Activated gamma-delta T cell treated with anti-CD3 and anti-CD28 coated beads, Interleukin-2, amount 50 U/mL, for 16 hours (primary cell): ENCODE results near the gene PARL.
"Not testable (repeated sequence)": the region's sequence is repeated elsewhere in the genome, so short reads cannot be mapped to it uniquely, and the experiment has no call there.

Experiments used
- DNase-seq: peaks from one replicate; pipeline ENCODE4 v3.0.0-alpha.2; 2020; ENCODE audit warnings: low read depth

Gene PARL

DNA sequence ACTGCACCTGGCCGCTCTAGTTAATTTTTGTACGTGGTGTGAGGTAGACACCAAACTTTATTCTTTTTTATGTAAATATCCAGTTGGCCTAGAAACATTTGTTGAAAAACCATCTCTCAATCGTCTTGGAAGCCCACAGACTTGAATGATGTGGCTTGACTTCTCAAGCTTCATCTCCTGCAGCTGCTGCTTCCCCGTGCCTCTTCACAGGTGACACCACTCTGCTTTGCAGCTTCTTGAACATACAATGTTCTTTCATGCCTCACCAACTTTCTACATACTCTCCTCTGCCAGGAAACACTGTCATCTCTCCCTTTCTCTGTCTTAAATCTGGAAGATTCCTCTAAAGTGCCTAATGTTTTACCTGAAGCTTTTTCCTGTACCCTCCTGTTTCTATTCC lies 94.9 kb downstream of the PARL start:
- DNase-seq, result no peak

DNA sequence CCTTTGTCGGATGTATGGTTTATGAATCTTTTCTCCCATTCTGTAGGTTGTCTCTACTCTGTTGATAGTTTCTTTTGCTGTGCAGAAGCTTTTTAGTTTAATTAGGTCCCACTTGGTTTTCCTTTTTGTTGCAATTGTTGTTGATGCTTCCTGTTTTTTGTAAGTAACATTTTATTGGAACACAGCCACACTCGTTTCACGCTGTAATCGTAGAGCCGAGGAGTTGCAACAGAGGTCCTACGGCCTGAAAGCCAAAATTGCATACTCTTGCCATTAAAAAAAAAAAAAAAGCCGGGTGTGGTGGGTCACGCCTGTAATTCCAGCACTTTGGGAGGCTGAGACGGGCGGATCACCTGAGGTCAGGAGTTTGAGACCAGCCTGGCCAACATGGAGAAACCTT lies 100.2 kb downstream of the PARL start:
- DNase-seq, result not testable (repeated sequence)

DNA sequence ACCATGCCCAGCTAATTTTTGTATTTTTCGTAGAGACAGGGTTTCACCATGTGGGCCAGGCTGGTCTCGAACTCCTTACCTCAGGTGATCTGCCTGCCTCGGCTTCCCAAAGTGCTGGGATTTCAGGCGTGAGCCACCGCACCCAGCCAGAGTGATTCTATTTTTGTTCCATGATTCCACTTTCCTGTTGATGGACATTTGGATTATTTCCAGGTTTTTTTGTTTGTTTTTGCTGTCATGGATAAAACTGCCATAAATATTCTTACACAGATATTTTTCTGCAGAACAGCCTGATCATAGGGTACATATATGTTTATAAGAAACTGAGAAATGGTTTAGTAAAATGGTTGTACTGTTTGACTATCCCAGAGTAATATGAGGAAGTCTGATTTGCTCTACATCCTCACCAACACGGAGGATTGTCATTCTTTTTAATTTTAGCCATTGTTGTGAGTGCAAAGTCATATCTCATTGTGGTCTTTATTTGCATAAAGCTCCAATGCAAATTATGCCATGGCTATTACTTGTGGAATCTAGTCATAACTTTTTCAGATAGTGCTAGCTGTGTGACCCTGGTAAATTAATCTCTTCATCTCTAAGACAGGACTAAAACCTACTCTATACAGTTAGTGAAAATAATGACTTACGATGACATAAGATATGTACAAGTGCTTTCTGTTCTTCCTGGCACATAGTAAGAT lies 102.0 kb downstream of the PARL start:
- DNase-seq, result no peak

DNA sequence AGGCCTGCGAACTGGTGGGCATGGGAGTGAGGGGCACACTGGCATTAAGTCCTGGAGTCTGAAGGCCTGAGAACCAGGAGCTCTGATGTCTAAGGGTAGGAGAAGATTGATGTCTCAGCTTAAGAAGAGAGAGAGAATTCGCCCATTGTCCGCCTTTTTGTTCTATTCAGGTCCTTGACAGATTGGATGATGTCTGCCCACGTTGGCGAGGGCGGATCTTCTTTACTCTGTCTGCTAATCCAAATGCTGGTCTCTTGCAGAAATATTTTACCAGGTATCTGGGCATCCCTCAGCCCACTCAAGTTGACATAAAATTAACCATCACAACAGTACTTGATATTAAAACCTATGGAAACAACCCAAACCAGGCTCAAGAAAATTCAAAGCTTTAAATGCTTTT lies 103.4 kb downstream of the PARL start:
- no peak for DNase-seq

DNA sequence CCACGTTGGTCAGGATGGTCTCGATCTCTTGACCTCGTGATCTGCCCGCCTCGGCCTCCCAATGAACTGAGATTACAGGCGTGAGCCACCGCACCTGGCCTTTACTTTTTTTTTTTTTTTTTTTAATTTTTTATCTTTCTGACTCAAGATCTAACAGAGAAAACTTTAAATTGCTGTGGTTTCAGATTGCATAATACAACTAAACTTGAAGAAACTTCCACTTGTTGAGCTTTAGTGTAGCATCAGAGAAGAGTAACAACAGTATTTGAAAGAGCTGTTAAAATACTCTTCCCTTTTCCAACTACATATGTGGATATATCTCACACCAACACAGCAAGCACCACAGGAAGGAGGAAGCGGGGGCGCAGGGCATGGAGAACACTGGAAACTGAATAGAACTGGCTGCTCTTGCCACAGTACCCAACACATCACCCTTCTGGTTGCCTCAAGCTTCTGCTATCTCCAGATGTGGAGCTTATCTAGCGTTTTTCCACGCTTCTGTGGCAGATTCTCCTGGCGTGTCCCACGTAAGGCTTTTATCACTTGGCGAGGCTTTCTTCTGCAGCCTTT lies 104.7 kb downstream of the PARL start:
- no peak for DNase-seq
